Ascending aorta (tissue), 2 donors: Measurements from ENCODE around the gene NPAS3. TPM values are rescaled to one million over a fixed set of nuclear protein-coding genes. Genes with fewer than 3 reads are reported as not detected.
A peak's percentile ranks its signal among the peaks of the same experiment; 100 is the strongest.

Experiments used
- DNase-seq, 2 donors: peaks; one replicate each; pipeline ENCODE4 v3.0.0-alpha.2; 2019; ENCODE audit warnings: low spot score in 2 of 2
- H3K27ac ChIP-seq, 2 donors: fragments of 200-600 bp; sonication (generic); one replicate each; pipeline ENCODE4 v1.5.1; 2016 to 2017; ENCODE audit warnings: mild to moderate bottlenecking in 1 of 2
- H3K27me3 ChIP-seq: fragments of 200-600 bp; sonication (generic); one replicate; pipeline ENCODE4 v1.5.1; 2017
- H3K36me3 ChIP-seq, 2 donors: fragments of 200-600 bp; sonication (generic); one replicate each; pipeline ENCODE4 v1.5.1; 2016
- H3K4me1 ChIP-seq, 2 donors: fragments of 200-600 bp; sonication (generic); one replicate each; pipeline ENCODE4 v1.5.1; 2016 to 2017; ENCODE audit warnings: mild to moderate bottlenecking in 1 of 2
- H3K4me3 ChIP-seq, 2 donors: fragments of 200-600 bp; sonication (generic); one replicate each; pipeline ENCODE4 v1.5.1; 2016 to 2017; ENCODE audit warnings: mild to moderate bottlenecking in 1 of 2
- H3K9me3 ChIP-seq, 2 donors: fragments of 200-600 bp; sonication (generic); one replicate each; pipeline ENCODE4 v1.5.1; 2016
- intact Hi-C: fragments of 100-400 bp; cut with DNase I; formaldehyde crosslinking; loops from one replicate; pipeline ENCODE4 v1.15.1; 2023
- total RNA-seq: library from RNA; depleted of rRNA; stranded (reverse); fragments of >200 nt; gene quantifications from one replicate; pipeline ENCODE4 v1.1.0, GENCODE V29; 2016
- TF ChIP-seq, protein P1 (sequence below), 3 experiments: fragments of 200-600 bp in 2 of 3; fragments of 450-650 bp in 1 of 3; sonication (generic) in 2 of 3; IDR thresholded peaks; one replicate each; pipeline ENCODE4 v1.5.1; 2016 to 2019; ENCODE audit warnings: antibody characterized with exemption in 3 of 3, mild to moderate bottlenecking in 1 of 3, moderate library complexity in 1 of 3

NPAS3 gene
- total RNA-seq, 1 donor from 2014 or later, result not detected

- Histone ChIP-seq H3K36me3 (no peaks in the 10 kb centered on the region), H3K4me1 (peaks cover 3 to 15% of the 10 kb centered on the region in 2 donors), H3K9me3 (no peaks in the 10 kb centered on the region), H3K27me3 (no peaks in the 10 kb centered on the region), H3K27ac (no peak overlapping the region), H3K4me3 (peak overlapping the region; percentile 55 to 70)
- TF ChIP-seq, protein P1, sequence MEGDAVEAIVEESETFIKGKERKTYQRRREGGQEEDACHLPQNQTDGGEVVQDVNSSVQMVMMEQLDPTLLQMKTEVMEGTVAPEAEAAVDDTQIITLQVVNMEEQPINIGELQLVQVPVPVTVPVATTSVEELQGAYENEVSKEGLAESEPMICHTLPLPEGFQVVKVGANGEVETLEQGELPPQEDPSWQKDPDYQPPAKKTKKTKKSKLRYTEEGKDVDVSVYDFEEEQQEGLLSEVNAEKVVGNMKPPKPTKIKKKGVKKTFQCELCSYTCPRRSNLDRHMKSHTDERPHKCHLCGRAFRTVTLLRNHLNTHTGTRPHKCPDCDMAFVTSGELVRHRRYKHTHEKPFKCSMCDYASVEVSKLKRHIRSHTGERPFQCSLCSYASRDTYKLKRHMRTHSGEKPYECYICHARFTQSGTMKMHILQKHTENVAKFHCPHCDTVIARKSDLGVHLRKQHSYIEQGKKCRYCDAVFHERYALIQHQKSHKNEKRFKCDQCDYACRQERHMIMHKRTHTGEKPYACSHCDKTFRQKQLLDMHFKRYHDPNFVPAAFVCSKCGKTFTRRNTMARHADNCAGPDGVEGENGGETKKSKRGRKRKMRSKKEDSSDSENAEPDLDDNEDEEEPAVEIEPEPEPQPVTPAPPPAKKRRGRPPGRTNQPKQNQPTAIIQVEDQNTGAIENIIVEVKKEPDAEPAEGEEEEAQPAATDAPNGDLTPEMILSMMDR (IDR thresholded peaks at IDR 0.05), result no peak
- no peak for DNase-seq
- intact Hi-C loops, result loop anchor here (10.0 kb wide), 3 partner anchors 229 to 1011 kb away; partner anchors contain the start of gene ARHGAP5
Measured at GRCh38 chr14:32934073-32934880, 4.4 kb upstream of the NPAS3 start.

DNA sequence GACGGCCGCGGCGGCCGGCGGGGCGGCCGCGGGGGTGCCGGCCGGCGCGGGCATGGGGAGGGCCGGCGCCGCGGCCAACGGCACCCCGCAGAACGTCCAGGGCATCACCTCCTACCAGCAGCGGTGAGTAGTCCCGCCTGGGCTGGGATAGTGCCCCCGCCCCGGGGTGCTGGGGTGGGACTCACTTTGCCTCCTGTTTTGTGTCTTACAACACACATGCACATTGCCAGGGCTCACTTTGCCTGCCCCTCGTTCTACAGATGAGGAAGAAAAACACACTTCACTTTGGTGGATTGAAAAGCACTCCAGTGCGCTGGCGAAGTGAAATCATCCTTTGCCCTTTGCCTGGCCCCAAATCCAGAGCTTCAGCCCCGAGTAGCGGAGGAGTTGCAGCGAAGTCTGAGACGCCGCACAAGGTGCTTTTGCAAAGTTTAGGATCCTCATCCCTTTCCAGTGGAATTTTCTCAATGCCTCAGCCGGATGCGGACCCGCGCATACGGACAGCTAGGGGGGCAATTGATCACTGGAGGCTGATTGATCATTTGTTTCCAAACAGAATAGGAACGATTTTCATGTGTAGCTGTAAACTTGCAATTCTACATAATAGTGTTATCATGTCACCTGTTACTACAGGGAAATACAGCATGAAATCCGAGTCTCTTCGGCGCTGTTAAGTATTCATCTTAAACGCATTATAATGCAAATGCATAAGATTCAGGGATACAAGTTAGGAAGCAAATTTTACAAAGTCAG, 3.6 kb upstream of the NPAS3 start:
- no peak overlapping the region for H3K27ac ChIP-seq
- intact Hi-C loops, result loop anchor here (5.0 to 10.0 kb wide), 4 partner anchors 230 to 1010 kb away; partner anchors contain the start of gene ARHGAP5
- H3K4me3 ChIP-seq, result peak overlapping the region; percentile 55 to 70
- H3K27me3 ChIP-seq, result no peaks in the 10 kb centered on the region
- peaks cover 3 to 15% of the 10 kb centered on the region in 2 donors for H3K4me1 ChIP-seq
- H3K9me3 ChIP-seq, result no peaks in the 10 kb centered on the region
- H3K36me3 ChIP-seq, result no peaks in the 10 kb centered on the region
- no peak for DNase-seq
- TF ChIP-seq, protein P1 (IDR thresholded peaks at IDR 0.05), result no peak

DNA sequence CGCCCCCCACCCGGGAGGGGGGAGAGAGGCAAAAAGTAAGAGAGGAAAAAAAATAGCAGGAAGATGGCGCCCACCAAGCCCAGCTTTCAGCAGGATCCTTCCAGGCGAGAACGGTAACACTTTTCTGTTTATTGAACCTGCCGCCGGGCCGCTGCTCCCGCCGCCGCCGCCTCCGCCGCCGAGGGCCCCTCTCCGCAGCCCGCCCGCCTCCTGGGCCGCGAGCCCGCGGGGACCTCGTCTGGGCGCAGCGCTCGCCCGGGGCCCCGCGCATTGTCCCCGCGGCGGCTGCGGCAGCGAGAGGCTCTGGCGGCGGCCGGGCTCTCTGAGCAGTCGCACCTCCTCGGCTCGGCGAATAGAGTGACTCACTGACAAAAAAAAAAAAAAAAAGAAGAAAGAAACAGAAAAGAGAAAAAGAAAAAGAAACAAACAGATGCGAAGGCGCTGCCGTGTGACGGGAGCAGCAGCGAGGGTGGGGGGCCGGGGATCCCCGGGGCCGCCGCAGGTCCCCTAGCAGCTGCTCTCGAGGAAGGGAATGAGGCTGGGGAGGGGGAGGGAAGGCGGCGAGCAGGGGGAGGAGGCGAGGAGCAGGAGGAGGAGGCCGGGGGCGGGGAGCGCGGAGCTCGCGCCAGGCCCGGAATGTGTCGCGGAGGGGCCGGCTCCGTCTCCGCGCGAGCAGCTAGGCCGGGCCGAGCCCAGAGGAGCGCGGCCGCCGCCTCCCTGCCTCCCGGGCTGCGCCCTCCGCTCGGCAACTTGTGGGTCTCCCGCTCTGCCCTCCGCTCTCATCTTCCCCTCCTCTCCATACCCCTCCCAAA, 781 bp downstream of the NPAS3 start:
- Histone ChIP-seq H3K36me3 (no peaks in the 10 kb centered on the region), H3K4me3 (peak overlapping the region; percentile 72 to 80), H3K27me3 (no peaks in the 10 kb centered on the region), H3K4me1 (peaks cover 3 to 10% of the 10 kb centered on the region in 2 donors), H3K9me3 (no peaks in the 10 kb centered on the region), H3K27ac (peak overlapping the region; percentile 81 to 94)
- TF ChIP-seq, protein P1 (IDR thresholded peaks at IDR 0.05), result no peak
- DNase-seq, result peak in 1 of 2 donors; percentile 86
- intact Hi-C loops, result loop anchor here (5.0 to 10.0 kb wide), 4 partner anchors 235 to 1005 kb away; partner anchors contain the start of gene ARHGAP5

DNA sequence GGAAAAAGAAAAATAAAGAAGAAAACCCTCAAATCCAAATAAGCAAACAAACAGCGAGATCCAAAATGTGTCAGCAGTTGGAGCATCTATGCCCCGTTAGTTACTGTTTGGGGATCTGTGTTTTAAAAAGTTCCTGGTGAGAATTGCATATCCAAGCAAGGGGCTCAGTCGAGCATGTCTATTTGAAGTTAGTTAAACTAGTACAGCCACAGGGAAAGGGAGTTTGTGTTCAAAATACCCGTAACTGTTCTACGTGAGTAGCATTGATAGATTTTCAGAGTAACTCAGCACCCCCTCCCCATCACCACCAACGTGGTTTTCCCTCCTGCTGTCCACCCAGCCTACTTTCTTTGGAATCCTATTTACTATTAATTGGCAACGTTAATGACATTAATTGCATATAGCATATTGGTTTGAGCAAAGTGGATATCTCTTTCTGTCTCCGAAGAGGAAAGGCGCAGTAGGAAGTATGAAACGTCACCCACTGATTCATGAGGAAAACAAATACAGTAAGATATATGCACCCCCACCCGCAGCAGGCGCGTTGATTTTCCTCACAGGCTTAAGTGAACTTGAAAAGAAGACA, 1.5 kb downstream of the NPAS3 start:
- H3K27ac ChIP-seq, result peak overlapping the region; percentile 81 to 94
- no peaks in the 10 kb centered on the region for H3K36me3 ChIP-seq
- H3K4me3 ChIP-seq, result peak overlapping the region; percentile 72 to 80
- no peaks in the 10 kb centered on the region for H3K27me3 ChIP-seq
- intact Hi-C loops, result no loop called here
- no peak for DNase-seq
- H3K9me3 ChIP-seq, result no peaks in the 10 kb centered on the region
- H3K4me1 ChIP-seq, result peaks cover under 1 to 7% of the 10 kb centered on the region in 2 donors
- TF ChIP-seq, protein P1 (IDR thresholded peaks at IDR 0.05), result no peak
